ENCODE data around the gene OR52E4.

The OR52E4 gene

GRCh38 chr11:5880329-5880728 is at the start of gene OR52E4:
TSS of gene OR52E4 (plus strand) at chr11:5880629. CDS start at chr11:5884293, 3,664 bp downstream.
- DNase-seq (ENCODE audit: low read depth), result no peak

GRCh38 chr11:5831196-5831829 is 49.1 kb upstream of the OR52E4 start:
- no peak for DNase-seq (ENCODE audit: low read depth)

GRCh38 chr11:5833446-5833845 is 47.0 kb upstream of the OR52E4 start:
- DNase-seq (ENCODE audit: low read depth), result no peak

GRCh38 chr11:5837695-5838094 is 42.7 kb upstream of the OR52E4 start:
- no peak for DNase-seq (ENCODE audit: low read depth)

- DNase-seq (ENCODE audit: low read depth), result no peak
These were observed 38.6 kb upstream of the OR52E4 start, which contains the start of gene OR52E6 for GRCh38 chr11:5841797-5842196. TSS of gene OR52E6 (minus strand) at chr11:5841897. CDS start at chr11:5841897, 0 bp downstream.

GRCh38 chr11:5846701-5847100 is 33.7 kb upstream of the OR52E4 start:
- DNase-seq (ENCODE audit: low read depth), result no peak

- no peak for DNase-seq (ENCODE audit: low read depth)
These were observed 32.7 kb upstream of the OR52E4 start for GRCh38 chr11:5847711-5848110.

GRCh38 chr11:5851002-5851401 is 29.4 kb upstream of the OR52E4 start:
- no peak for DNase-seq (ENCODE audit: low read depth)

GRCh38 chr11:5857590-5857989 is 22.8 kb upstream of the OR52E4 start, which contains the start of gene OR52E8:
TSS of gene OR52E8 (minus strand) at chr11:5857690. CDS start at chr11:5857690, 0 bp downstream.
- DNase-seq (ENCODE audit: low read depth), result no peak

GRCh38 chr11:5865826-5866225 is 14.6 kb upstream of the OR52E4 start:
- no peak for DNase-seq (ENCODE audit: low read depth)

GRCh38 chr11:5878564-5878963 is 1.9 kb upstream of the OR52E4 start:
- DNase-seq (ENCODE audit: low read depth), result no peak

- no peak for DNase-seq (ENCODE audit: low read depth)
These were observed 1.3 kb downstream of the OR52E4 start for GRCh38 chr11:5881756-5882155.

GRCh38 chr11:5887172-5887571 is 6.7 kb downstream of the OR52E4 start:
- DNase-seq (ENCODE audit: low read depth), result no peak

GRCh38 chr11:5887661-5888060 is 7.2 kb downstream of the OR52E4 start:
- no peak for DNase-seq (ENCODE audit: low read depth)

- no peak for DNase-seq (ENCODE audit: low read depth)
These were observed 10.9 kb downstream of the OR52E4 start for GRCh38 chr11:5891216-5891800.

- no peak for DNase-seq (ENCODE audit: low read depth)
These were observed 12.5 kb downstream of the OR52E4 start, which contains the start of gene OR52E5 for GRCh38 chr11:5892908-5893307. TSS of gene OR52E5 (plus strand) at chr11:5893208. CDS start at chr11:5900777, 7,569 bp downstream.

- DNase-seq (ENCODE audit: low read depth), result no peak
These were observed 19.1 kb downstream of the OR52E4 start for GRCh38 chr11:5899534-5899933.

GRCh38 chr11:5910540-5910939 is 30.1 kb downstream of the OR52E4 start:
- no peak for DNase-seq (ENCODE audit: low read depth)

GRCh38 chr11:5922749-5923426 is 42.5 kb downstream of the OR52E4 start:
- peak; percentile 8 for DNase-seq (ENCODE audit: low read depth)

GRCh38 chr11:5923427-5923776 is 43.0 kb downstream of the OR52E4 start:
- DNase-seq (ENCODE audit: low read depth), result no peak

- DNase-seq (ENCODE audit: low read depth), result no peak
These were observed 43.4 kb downstream of the OR52E4 start for GRCh38 chr11:5923794-5924193.

- DNase-seq (ENCODE audit: low read depth), result no peak
These were observed 47.8 kb downstream of the OR52E4 start for GRCh38 chr11:5928271-5928670.

GRCh38 chr11:5928811-5929210 is 48.4 kb downstream of the OR52E4 start:
- no peak for DNase-seq (ENCODE audit: low read depth)
